ENCODE measurements around the gene MTA1.

MTA1 gene

DNA sequence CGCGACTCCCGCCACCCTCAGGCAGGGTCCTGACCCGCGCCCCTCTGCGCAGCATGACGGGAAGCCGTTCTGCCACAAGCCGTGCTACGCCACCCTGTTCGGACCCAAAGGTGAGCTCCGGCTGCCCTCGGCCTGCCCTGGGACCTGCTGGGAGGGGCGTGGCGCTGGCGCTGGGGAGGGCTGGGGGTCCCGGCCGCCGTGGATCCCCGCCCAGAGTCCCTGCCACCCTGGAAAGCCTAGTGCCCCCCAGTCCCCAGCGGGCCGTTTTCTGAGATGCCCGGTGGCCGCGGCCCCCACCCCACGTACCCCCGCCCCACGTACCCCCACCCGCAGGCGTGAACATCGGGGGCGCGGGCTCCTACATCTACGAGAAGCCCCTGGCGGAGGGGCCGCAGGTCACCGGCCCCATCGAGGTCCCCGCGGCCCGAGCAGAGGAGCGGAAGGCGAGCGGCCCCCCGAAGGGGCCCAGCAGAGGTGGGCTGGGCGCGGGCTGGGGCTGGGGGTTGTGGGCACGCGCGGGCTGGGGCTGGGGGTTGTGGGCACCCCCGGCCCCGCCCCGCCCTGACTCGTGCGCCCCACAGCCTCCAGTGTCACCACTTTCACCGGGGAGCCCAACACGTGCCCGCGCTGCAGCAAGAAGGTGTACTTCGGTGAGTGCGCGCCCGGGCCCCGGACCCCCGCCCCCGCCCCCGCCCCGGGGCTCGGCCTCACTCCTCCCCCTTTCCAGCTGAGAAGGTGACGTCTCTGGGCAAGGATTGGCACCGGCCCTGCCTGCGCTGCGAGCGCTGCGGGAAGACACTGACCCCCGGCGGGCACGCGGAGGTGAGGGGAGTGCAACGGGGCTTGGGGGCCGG lies 59.0 kb downstream of the MTA1 start:
- no peak overlapping the region for H3K4me3 ChIP-seq (ENCODE audit: low read length)
- DNase-seq (ENCODE audit: low read depth, low spot score), result no peak

DNA sequence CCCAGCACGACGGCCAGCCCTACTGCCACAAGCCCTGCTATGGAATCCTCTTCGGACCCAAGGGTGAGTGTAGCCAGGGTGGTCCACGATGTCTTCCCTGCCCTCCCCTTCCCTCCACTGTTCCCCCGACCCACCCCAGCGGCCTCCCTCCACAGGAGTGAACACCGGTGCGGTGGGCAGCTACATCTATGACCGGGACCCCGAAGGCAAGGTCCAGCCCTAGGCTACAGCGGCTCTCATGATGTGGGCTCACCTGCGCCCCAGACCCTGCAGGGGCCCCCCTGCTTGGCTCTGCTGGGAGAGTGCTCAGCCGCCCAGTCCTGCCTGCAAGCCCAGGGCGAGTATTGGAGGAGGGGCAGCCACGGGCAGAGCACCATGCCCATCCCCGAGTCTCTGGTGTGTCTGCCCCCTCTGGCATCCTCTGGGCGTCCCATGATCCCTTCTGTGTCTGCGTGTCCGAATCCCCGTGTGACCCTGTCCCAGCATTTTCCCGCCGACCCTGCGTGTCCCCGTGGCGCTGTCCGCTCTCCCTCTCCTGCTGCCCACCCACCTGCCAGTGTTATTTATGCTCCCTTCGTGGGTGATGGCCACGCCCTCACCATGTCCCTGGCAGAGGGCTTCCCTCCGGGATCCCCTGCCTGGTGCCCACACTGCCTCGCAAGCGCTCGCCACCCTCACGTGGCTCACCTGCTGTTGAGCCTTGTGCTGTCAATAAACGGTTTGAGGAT lies 60.0 kb downstream of the MTA1 start:
- no peak overlapping the region for H3K4me3 ChIP-seq (ENCODE audit: low read length)
- no peak for DNase-seq (ENCODE audit: low read depth, low spot score)

DNA sequence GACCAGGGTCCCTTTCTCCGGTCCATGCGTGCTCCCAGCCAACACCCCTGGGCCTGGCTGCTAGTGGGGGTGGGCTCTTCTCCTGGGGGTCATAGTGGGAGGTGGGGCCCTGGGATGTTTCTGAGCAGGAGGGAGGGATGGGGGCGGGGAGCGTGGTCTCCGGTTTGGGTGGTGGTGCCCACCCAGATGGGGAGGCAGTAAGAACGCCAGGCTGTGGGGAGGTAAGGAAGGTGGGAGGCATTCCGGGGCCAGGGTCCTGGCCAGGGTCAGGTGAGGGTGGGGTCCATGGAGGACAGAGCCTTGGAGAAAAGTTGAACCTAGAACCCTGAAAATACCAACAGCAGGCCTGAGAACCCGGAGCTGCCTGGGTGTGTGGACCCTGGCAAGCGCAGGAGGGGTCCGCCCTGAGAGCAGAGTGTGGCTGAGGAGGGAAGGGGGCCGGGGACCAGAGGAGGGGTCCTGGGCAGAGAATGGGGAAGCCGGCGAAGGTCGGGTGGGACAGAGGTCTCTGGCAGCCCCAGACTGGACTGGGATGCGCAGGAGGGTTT lies 60.6 kb downstream of the MTA1 start:
- no peak for DNase-seq (ENCODE audit: low read depth, low spot score)

DNA sequence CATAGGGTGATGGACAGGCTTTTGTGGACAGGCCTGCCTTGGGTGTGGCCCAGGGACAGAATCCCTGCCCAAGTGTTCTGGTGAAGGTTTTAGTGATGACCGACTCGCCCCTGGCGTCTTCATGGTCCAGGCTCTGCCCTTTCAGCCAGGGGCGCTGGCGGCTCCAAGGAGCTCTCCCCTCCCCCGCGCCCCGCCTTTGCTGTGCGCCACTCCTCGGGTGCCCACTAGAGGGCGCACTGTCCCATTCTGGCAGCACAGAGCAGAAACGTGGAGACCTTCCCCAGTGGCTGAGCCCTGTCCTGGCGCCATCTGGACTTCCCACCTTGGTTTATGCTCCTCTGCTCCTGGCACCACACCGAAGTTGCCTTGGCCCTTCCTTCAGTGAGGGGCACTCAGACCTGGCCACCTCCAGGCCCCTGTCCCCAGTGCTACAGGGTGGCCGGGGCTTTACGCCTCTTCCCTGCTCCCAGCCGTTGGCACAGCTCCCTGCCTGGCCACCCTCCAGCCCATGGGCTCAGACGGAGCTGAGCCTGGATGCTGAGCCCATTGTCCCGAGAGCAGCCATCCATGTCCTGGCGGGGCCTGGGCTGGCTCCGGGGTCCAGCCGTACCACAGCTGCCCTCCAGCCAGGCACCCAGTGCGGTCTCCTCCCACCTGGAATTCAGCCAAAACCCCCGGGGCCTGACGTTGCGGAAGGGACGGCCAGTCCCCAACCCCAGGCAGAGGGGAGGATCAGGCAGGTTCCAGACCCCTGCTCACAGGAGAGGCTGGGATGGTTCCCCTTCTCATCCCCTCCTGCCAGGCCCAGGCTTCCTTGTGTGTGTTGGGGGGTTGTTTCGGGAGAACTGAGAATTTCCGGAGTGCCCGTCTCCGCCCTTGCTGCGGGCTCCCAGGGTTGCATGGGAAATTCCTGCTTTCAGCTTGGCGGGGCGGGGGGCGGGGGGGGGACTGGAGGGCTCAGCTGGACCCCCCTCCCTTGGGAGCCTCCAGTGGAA lies 61.5 kb downstream of the MTA1 start:
- peak overlapping the region; percentile 53 for H3K4me3 ChIP-seq (ENCODE audit: low read length)
- peak; percentile 62 for DNase-seq (ENCODE audit: low read depth, low spot score)

More for the DNA sequence above, 60.6 kb downstream of the MTA1 start:
- H3K4me3 ChIP-seq (ENCODE audit: low read length), result no peak overlapping the region

DNA sequence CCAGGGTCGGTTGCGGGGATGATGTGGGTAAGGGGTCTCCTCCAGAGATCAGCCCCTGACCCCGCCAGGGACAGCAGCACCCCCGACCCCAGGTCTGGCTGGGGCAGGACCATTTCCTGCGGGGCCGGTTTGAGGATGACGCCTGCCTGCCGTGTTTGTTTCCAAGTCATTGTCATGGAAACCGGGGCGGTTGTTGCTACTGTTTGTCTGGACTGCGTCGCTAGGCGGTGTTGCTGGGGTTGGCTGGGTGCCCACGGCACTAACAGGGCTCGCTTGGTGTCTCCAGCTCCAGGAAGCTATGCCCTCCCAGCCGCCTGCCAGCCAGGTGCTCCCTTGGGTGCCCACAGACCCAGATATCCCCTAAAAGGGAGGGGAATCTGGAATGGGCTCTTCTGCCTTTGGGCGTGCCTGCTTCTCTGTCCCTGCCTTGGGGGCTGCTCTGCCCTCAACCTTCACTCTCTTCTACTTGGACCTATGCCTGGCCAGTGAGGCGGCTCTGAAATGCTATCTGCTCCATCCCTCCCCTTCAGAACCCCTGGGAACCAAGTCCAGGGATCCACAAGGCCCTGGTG lies 62.3 kb downstream of the MTA1 start:
- DNase-seq (ENCODE audit: low read depth, low spot score), result peak; percentile 95
- H3K4me3 ChIP-seq (ENCODE audit: low read length), result peak overlapping the region; percentile 53

DNA sequence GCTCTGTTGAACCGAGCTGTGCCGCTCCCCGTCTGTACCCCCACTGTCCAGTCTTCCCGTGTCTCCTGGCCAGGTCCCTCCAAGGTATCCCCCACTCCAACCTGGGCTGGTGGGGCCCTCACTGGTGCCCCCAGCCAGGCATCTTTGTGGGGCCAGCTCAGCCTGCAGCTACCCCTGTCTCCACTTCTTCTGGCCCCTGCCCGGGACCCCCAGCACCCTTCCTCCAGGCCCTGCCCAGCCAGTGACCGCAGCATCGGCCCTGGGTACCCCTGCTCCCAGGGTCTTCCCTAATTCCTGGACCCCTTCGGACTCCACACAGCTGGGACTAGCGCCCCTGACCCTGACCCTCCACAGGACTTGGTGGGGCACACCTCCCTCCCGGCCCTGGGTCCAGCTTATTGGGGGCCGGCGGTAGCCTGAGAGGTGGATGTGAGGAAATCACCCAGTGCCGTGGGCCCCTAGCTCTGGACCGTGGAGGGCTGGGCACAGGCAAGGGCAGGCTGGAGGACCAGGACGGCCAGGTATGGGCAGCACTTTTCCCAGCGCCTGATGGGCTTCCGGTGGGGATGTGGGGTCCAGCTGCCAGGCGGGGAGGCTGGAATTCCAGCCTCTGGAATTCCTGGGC lies 63.0 kb downstream of the MTA1 start:
- H3K4me3 ChIP-seq (ENCODE audit: low read length), result no peak overlapping the region
- no peak for DNase-seq (ENCODE audit: low read depth, low spot score)

DNA sequence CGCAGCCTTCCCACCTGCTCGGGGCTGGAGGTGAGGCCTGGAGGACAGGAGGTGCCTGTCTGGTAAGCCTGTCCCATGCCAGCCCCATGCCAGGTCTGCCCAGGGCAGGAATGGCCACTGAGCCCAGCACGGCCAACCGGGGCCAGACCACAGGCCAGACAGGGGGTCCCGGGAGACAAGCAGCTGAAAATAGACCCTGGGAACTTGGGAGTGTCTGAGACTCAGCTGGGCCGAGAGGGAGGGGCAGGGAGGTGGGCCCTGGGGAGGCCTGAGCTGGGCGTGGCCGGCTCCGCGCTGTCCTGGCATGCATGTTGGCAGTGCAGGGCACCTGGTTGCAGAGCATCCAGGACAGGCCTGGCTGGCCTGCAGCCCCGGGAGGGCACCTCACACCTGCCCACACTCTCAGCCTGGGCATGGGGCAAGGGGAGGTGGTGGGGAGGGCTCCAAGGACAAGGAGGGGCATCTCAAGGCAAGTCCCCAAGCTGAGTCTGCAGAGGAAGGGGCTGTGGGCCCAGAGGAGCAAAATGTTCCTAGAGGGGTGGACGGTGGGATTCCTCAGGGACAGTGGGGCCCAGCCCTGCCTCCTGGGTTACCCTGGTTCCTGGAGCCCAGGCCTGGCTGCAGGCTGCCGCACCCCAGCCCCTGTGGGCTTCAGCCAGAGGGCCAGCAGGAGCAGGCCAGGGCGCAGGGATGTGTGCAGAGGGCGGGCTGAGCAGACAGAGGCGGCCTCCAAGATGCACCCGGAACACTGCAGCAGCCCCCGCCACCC lies 63.9 kb downstream of the MTA1 start:
- H3K4me3 ChIP-seq (ENCODE audit: low read length), result no peak overlapping the region
- no peak for DNase-seq (ENCODE audit: low read depth, low spot score)

DNA sequence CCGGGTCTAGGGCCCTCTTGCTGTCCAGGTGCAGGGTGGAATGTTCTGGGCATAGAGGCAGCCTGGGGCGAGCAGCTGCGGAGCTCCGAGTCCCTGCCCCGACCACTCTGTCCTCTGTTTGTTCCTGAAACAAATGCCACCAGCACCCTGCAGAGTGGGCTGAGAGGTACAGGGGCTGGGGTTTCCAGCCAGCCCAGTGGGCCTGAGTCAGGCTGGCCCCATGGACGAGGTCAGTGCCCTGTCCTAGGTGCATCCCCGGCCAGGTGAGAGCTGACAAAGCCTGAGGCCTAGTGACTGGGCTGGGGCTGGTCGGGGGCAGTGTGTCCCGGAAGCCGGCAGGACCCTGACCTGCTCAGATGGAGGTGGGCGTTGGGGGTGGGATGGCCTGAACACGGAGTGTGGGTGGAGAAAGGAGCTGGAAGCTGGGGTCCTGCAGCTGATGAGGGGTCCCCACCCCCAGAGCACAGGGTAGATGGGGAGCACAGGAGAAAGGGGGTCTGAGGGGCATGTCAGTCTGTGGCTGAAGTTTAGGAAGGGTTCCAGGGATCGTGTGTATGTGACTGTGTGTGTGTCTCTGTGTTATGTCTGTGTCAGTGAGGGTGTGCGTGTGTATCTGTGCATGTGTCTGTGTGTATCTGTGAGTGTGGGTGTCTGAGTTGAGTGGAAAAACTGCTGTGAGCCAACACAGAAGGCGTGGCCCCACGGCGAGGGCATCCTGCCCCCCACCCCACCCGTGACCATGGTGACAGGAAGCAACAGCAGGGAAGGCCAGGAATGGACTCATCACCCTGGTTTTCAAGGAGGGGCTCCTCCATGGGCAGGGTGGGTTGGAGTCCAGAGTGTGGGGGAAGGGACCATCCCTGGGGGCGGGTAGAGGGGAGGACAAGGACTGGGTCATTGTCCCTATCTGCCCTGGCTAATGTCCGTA lies 64.7 kb downstream of the MTA1 start:
- H3K4me3 ChIP-seq (ENCODE audit: low read length), result no peak overlapping the region
- DNase-seq (ENCODE audit: low read depth, low spot score), result no peak

DNA sequence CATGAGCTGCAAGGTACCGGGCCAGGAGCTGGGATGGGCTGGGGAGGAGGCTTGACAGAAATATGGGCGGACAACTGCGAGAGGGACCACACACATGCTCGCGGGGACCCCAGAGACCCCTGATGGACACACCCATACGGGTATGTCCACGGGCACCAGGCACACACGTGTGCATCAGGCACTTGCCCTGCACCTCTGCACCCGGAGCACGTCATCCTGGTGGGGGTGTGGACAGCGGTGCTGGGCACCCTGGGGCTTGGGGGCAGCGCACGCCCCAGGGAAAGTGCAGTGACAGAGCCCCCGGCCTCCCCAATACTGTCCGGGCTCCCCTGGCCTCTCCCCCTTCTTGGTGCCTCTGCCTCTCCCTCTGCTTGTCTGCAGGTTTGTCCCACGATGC lies 65.4 kb downstream of the MTA1 start:
- no peak overlapping the region for H3K4me3 ChIP-seq (ENCODE audit: low read length)
- DNase-seq (ENCODE audit: low read depth, low spot score), result no peak

DNA sequence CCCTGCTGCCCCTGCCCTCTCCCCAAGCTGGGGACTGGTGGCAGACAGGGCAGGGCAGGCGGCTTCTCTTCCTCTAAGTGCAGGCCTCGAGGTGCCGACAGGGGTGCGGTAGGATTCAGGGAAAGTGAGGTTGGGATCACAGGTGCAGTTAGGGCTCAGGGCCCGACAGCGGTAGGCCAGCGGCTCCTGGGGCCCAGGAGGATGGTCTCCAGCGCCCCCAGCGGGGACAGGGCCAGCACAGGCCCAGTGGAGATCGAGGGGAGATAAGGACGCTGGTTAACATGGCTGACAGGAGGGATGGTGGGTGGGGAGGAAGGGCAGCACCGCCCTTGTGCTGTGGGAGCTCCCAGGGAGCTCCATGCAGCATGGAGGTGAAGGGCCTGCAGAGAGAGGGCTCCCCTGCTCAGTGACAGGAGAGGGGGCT lies 66.1 kb downstream of the MTA1 start:
- no peak for DNase-seq (ENCODE audit: low read depth, low spot score)
- H3K4me3 ChIP-seq (ENCODE audit: low read length), result no peak overlapping the region

DNA sequence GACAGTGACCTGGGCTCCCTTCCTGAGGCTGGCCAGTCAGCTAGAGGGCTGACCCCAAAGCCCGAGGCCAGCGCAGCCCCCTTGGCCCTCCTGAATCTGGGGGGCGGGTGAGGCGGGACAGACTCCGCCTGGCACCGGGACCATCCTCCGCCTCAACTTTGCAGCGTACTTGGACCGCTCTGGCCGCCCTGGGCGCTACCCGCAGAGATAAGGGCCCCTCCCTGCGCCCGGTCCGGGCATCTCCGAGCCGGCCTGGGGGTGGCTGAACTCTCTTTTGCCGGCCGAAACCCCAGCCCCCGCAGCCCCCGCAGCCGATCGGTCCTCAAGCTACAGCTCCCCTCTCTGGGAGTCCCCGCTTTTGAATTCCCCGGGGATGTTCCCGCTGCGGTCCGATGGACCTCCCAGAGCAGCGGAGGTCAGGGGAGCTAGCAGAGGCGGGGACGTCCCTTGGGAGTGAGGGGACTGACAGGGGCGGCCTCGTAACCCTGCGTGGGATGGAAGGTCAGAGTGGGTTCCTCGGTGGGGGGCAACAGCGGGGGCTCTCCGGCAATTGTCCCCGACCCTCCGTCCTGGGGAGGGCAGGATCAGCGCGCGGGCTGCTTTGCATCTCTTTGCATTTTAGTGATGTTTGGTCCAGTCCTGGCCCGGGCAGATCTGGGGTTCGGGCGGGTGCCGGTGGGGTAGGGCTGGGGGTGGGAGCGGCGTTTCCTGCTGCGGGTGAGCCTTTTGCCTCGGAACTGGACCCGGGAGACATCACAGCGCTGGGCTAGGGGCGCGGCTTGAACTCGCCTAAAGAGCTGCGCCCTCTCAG lies 66.7 kb downstream of the MTA1 start, which contains the start of gene CRIP1:
Gene CRIP1, plus strand, starts transcription at position 724 of the 811 bp plus-strand sequence. CDS start 374 bp downstream, outside the sequence.
- DNase-seq (ENCODE audit: low read depth, low spot score), result no peak
- H3K4me3 ChIP-seq (ENCODE audit: low read length), result peak within 1 kb of the TSS; percentile 67

DNA sequence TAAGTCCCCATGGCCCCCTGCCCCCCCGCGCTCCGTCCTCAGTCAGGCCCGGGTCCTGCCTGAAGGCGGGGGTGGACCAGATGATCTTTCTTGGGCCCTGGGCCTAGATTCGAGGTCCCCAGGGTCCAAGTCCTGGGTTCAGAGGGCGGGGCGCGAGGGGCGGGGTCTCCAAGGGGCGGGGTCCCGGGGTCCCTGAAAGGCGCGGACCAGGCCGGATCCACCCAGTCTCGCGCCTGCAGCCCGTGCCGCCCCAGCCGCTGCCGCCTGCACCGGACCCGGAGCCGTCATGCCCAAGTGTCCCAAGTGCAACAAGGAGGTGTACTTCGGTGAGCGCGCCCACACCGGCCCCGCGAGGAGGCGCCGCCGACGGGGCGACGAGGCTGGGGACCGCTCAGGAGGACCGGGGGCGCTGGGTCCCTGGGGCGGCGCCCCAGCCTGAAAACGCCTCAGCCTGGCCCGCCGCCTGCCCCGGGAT lies 67.4 kb downstream of the MTA1 start:
- peak overlapping the region; percentile 67 for H3K4me3 ChIP-seq (ENCODE audit: low read length)
- DNase-seq (ENCODE audit: low read depth, low spot score), result no peak

DNA sequence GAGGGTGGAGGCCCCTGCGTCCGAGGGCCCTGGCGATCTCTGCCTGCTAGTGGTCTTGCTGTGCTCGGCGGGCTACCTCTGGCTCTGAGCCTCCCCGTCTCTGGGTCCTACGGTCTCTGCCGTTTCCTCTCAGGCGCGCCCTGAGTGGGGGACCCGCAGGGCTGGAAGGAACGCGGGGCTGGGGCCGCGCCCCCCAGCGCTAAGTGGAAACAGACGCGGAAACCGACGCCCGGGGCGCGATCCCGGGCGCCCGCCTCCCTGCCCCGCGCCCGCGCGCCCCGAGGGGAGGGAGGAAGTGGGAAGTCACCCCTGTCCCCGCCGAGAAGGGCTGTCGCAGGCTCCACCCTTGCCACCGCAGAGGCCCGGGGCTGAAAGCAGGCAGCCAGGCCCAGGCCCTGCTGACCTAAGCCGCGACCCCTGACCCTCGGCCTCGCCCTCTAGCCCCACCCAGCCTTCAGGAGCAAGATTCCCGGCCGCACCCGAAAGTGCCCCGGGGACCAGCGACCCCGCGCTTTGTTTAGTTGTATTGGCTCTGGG lies 67.9 kb downstream of the MTA1 start:
- DNase-seq (ENCODE audit: low read depth, low spot score), result no peak
- peak overlapping the region; percentile 67 for H3K4me3 ChIP-seq (ENCODE audit: low read length)

DNA sequence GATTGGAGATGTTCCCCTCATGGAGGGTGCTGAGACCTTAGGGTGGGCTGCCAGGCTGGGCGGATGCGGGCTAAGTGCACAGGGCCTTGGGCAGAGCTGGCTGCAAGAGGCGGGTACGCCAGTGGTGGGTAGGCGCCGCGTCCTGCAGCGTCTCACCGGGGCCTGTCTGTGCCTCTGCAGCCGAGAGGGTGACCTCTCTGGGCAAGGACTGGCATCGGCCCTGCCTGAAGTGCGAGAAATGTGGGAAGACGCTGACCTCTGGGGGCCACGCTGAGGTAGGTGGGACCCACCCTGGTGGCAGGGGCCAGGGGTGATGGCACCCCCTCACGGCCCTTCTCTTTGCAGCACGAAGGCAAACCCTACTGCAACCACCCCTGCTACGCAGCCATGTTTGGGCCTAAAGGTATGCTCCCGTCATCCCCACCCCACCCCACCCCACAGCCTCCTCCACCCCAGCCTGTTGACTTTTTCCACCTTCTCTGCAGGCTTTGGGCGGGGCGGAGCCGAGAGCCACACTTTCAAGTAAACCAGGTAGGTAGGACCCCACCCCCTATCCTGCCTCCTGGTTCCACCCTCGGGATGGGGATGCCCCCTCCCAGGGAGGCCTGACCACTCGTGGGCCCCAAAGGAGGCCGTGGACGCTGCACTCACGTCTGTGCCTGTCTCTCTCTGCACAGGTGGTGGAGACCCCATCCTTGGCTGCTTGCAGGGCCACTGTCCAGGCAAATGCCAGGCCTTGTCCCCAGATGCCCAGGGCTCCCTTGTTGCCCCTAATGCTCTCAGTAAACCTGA lies 68.6 kb downstream of the MTA1 start:
- no peak for DNase-seq (ENCODE audit: low read depth, low spot score)
- peak overlapping the region; percentile 67 for H3K4me3 ChIP-seq (ENCODE audit: low read length)
